RWPE1 (cell line): ENCODE measurements around the gene FAM110C.
"Not testable (repeated sequence)": the region's sequence is repeated elsewhere in the genome, so short reads cannot be mapped to it uniquely, and the experiment has no call there.

ENCODE experiments used
- CTCF ChIA-PET: fragments of 350-600 bp; sonication (Branson Sonifier 250); formaldehyde crosslinking; extraction: SDS; loops from one replicate; lab custom pipeline; 2021; lab: Yijun Ruan, JAX
- POLR2A ChIA-PET: fragments of 400-600 bp; formaldehyde crosslinking; extraction: SDS; loops from one replicate; lab custom pipeline; 2020; ENCODE audit warnings: antibody characterized with exemption; ENCODE audit not compliant: low non-redundant PET; lab: Yijun Ruan, JAX
- DNase-seq: peaks from one replicate; pipeline ENCODE4 v3.0.0; 2012; ENCODE audit warnings: low spot score
- H3K27ac ChIP-seq: fragments of 450-650 bp; 2 replicates; pipeline ENCODE4 v1.5.1; 2017
- TF ChIP-seq, protein P1 (sequence below): fragments of 450-650 bp; conservative IDR thresholded peaks from 2 replicates; pipeline ENCODE4 v1.5.1; 2017; ENCODE audit warnings: low read depth, mild to moderate bottlenecking

The FAM110C gene

GRCh38 chr2:80971-81736 lies 34.8 kb upstream of the FAM110C start:
- CTCF ChIA-PET: interaction anchor here (0.6 kb wide), 1 partner anchor 521 kb away, joined by 5 read pairs; no protein-coding TSS in a partner anchor
- DNase-seq: no peak
- POLR2A ChIA-PET: no interaction called here
- TF ChIP-seq, protein P1, sequence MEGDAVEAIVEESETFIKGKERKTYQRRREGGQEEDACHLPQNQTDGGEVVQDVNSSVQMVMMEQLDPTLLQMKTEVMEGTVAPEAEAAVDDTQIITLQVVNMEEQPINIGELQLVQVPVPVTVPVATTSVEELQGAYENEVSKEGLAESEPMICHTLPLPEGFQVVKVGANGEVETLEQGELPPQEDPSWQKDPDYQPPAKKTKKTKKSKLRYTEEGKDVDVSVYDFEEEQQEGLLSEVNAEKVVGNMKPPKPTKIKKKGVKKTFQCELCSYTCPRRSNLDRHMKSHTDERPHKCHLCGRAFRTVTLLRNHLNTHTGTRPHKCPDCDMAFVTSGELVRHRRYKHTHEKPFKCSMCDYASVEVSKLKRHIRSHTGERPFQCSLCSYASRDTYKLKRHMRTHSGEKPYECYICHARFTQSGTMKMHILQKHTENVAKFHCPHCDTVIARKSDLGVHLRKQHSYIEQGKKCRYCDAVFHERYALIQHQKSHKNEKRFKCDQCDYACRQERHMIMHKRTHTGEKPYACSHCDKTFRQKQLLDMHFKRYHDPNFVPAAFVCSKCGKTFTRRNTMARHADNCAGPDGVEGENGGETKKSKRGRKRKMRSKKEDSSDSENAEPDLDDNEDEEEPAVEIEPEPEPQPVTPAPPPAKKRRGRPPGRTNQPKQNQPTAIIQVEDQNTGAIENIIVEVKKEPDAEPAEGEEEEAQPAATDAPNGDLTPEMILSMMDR: no peak
- H3K27ac ChIP-seq: no peak overlapping the region

DNA sequence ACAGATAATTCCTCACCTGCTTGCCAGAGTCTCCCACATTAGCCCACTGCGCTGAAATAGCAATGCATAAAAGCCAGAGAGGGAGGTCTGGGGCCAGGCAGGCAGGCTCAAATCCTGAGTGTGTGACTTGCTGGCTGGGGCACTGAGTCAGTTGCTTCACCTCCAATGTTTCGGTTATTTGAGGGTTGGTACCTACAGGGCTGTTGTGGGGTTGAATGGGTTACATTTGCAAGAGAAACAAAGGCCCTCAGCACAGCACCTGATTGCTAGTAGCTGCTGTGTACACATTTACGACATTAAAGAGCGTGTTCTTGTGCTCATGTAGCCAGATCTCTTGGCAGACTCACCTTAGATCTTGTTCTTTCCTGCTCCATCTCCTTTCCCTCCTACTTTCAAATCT lies 34.1 kb upstream of the FAM110C start:
- POLR2A ChIA-PET: no interaction called here
- no peak overlapping the region for H3K27ac ChIP-seq
- DNase-seq: no peak
- TF ChIP-seq, protein P1: no peak
- CTCF ChIA-PET: no interaction called here

DNA sequence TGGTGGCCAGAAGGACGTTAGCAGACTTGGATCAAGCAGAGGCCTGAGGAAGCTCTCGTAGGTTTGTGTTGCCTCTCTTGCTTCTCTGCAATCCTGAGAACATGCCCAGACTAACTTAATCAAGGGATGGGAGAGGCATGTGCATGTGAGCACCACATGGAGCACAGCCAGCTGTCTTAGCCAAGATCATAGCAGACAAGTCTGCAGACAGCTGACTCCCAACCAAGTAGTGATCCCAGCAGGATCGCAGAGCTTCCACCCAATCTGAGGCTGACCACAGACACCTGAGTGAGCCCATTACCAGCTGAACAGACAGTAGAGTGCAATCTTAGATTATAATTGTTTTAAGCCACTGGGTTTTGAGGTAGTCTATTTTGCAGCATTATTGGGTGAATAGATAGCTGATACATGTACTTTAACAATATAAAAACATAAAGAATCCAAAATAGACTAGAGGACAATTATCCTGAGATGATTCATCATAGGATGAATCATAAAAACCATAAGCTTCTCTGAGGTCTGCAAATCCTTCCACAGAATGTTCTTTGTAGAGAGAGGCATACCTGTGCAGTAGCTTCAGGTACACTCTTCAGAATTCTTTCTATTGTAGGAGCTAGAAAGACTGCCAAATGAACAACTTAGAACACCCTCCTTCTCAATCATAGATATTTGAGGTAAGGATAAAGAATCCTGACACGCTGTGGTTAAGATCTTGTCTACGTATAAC lies 25.2 kb upstream of the FAM110C start:
- DNase-seq: peak; percentile 45
- TF ChIP-seq, protein P1: no peak
- peak overlapping the region; percentile 84 for H3K27ac ChIP-seq
- POLR2A ChIA-PET: interaction anchor here (0.6 kb wide), 1 partner anchor 21 kb away, joined by 3 read pairs; no protein-coding TSS in a partner anchor
- CTCF ChIA-PET: no interaction called here

DNA sequence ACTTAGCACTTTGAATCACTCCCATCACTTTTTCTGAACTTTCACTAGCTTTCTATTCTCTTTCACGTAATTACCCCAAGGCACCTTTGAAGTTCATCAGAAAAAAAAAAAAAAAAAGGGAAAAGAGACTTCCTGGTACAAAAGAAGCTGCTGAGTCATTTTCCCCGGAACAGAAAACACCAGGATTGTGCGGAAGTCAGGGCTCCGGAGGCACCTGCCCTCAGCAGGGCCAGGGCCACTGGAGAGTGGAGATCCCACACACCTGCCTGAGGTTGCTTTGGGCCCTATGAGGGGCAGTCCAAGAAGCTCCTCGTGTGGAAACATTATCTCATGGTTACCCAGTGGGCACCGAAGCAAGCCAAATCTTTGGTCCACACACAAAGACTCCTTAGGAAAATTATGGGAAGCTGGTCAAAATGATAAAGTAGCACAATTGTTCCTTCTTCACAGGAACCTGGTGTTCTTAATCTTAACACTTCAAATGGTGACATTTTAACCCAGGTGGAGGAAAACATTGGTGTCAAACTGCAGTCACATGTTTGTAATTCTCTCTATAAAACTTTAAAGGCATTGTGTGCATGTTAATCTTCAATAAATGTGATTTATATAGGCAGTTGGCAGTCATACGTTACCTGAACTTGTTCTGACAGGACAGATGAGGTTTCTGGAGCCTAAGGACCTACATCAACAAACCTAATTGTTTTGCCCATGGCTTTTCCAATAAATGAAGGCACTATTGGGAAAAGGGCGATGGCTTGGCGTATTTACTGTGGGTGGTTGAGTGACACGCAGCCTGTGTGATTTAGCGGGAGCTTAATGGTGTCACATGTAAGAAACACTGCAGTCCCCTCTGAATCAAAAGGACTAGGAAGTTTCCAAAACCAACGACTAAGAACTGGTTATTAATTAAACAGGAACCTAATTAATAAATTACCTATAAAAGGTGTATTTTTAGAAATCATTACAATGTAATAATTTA lies 23.4 kb upstream of the FAM110C start:
- TF ChIP-seq, protein P1: no peak
- ChIA-PET POLR2A (interaction anchor here (0.6 kb wide), 1 partner anchor 32 kb away, joined by 7 read pairs; no protein-coding TSS in a partner anchor), CTCF (interaction anchor here (1.0 kb wide), 1 partner anchor 22 kb away, joined by 3 read pairs; no protein-coding TSS in a partner anchor)
- DNase-seq: peak; percentile 33
- H3K27ac ChIP-seq: peak overlapping the region; percentile 73

GRCh38 chr2:68637-69036 lies 22.3 kb upstream of the FAM110C start:
- CTCF ChIA-PET, H3K27ac ChIP-seq, DNase-seq, POLR2A ChIA-PET: not testable (repeated sequence)

GRCh38 chr2:66853-67252 lies 20.5 kb upstream of the FAM110C start:
- no peak for DNase-seq
- ChIA-PET POLR2A (no interaction called here), CTCF (no interaction called here)
- no peak overlapping the region for H3K27ac ChIP-seq
- TF ChIP-seq, protein P1: no peak
